ENCODE measurements around the gene SERTAD2. TPM values are rescaled to one million over a fixed set of nuclear protein-coding genes. Genes with fewer than 3 reads are reported as not detected.
A peak's percentile ranks its signal among the peaks of the same experiment; 100 is the strongest.

The SERTAD2 gene
- total RNA-seq, 1 experiment from 2014 or later, result 9.4 TPM

GRCh38 chr2:64626963-64627760 is 26.6 kb downstream of the SERTAD2 start:
- no peaks in the 10 kb centered on the region for H3K9me3 ChIP-seq
- no peak overlapping the region for H3K4me3 ChIP-seq
- DNase-seq, result no peak
- no peaks in the 10 kb centered on the region for H3K27me3 ChIP-seq
- peaks cover 21% of the 10 kb centered on the region for H3K36me3 ChIP-seq

GRCh38 chr2:64626146-64626809 is 27.4 kb downstream of the SERTAD2 start:
- Histone ChIP-seq H3K27me3 (no peaks in the 10 kb centered on the region), H3K36me3 (peaks cover 14% of the 10 kb centered on the region), H3K4me3 (no peak overlapping the region), H3K9me3 (no peaks in the 10 kb centered on the region)
- DNase-seq, result no peak

GRCh38 chr2:64625299-64626145 is 28.2 kb downstream of the SERTAD2 start:
- Histone ChIP-seq H3K27me3 (no peaks in the 10 kb centered on the region), H3K36me3 (peaks cover 6% of the 10 kb centered on the region), H3K4me3 (no peak overlapping the region), H3K9me3 (no peaks in the 10 kb centered on the region)
- no peak for DNase-seq

- no peaks in the 10 kb centered on the region for H3K27me3 ChIP-seq
These were observed 28.9 kb downstream of the SERTAD2 start for GRCh38 chr2:64624862-64625261.

GRCh38 chr2:64624108-64624610 is 29.6 kb downstream of the SERTAD2 start:
- no peak for DNase-seq
- Histone ChIP-seq H3K36me3 (no peaks in the 10 kb centered on the region), H3K4me3 (no peak overlapping the region), H3K9me3 (no peaks in the 10 kb centered on the region), H3K27me3 (no peaks in the 10 kb centered on the region)

More at GRCh38 chr2:64624862-64625261, 28.9 kb downstream of the SERTAD2 start:
- no peak for DNase-seq
- H3K4me3 ChIP-seq, result no peak overlapping the region
- no peaks in the 10 kb centered on the region for H3K36me3 ChIP-seq
- no peaks in the 10 kb centered on the region for H3K9me3 ChIP-seq

GRCh38 chr2:64623242-64623850 is 30.4 kb downstream of the SERTAD2 start:
- DNase-seq, result no peak
- no peaks in the 10 kb centered on the region for H3K9me3 ChIP-seq
- H3K27me3 ChIP-seq, result no peaks in the 10 kb centered on the region
- H3K36me3 ChIP-seq, result no peaks in the 10 kb centered on the region
- H3K4me3 ChIP-seq, result no peak overlapping the region

GRCh38 chr2:64622443-64623241 is 31.1 kb downstream of the SERTAD2 start:
- H3K36me3 ChIP-seq, result no peaks in the 10 kb centered on the region
- no peaks in the 10 kb centered on the region for H3K27me3 ChIP-seq
- no peaks in the 10 kb centered on the region for H3K9me3 ChIP-seq
- no peak for DNase-seq
- no peak overlapping the region for H3K4me3 ChIP-seq

- no peak for DNase-seq
- no peaks in the 10 kb centered on the region for H3K27me3 ChIP-seq
- no peaks in the 10 kb centered on the region for H3K9me3 ChIP-seq
- H3K36me3 ChIP-seq, result no peaks in the 10 kb centered on the region
- H3K4me3 ChIP-seq, result no peak overlapping the region
These were observed 33.1 kb downstream of the SERTAD2 start for GRCh38 chr2:64620661-64621060.

GRCh38 chr2:64617631-64618151 is 36.0 kb downstream of the SERTAD2 start:
- Histone ChIP-seq H3K4me3 (no peak overlapping the region), H3K36me3 (no peaks in the 10 kb centered on the region), H3K27me3 (no peaks in the 10 kb centered on the region), H3K9me3 (no peaks in the 10 kb centered on the region)
- DNase-seq, result no peak

GRCh38 chr2:64615844-64616536 is 37.7 kb downstream of the SERTAD2 start:
- H3K27me3 ChIP-seq, result no peaks in the 10 kb centered on the region
- no peak overlapping the region for H3K4me3 ChIP-seq
- H3K36me3 ChIP-seq, result no peaks in the 10 kb centered on the region
- H3K9me3 ChIP-seq, result no peaks in the 10 kb centered on the region
- no peak for DNase-seq

GRCh38 chr2:64615192-64615763 is 38.4 kb downstream of the SERTAD2 start:
- Histone ChIP-seq H3K9me3 (no peaks in the 10 kb centered on the region), H3K27me3 (no peaks in the 10 kb centered on the region), H3K4me3 (no peak overlapping the region), H3K36me3 (no peaks in the 10 kb centered on the region)
- no peak for DNase-seq

GRCh38 chr2:64613276-64613675 is 40.4 kb downstream of the SERTAD2 start:
- no peak for DNase-seq
- Histone ChIP-seq H3K4me3 (no peak overlapping the region), H3K27me3 (no peaks in the 10 kb centered on the region), H3K36me3 (no peaks in the 10 kb centered on the region), H3K9me3 (no peaks in the 10 kb centered on the region)

GRCh38 chr2:64612575-64613195 is 41.0 kb downstream of the SERTAD2 start:
- Histone ChIP-seq H3K9me3 (no peaks in the 10 kb centered on the region), H3K4me3 (no peak overlapping the region), H3K36me3 (no peaks in the 10 kb centered on the region), H3K27me3 (no peaks in the 10 kb centered on the region)
- no peak for DNase-seq

- H3K9me3 ChIP-seq, result no peaks in the 10 kb centered on the region
- no peaks in the 10 kb centered on the region for H3K27me3 ChIP-seq
- no peaks in the 10 kb centered on the region for H3K36me3 ChIP-seq
- no peak overlapping the region for H3K4me3 ChIP-seq
- peak; percentile 18 for DNase-seq
These were observed 43.3 kb downstream of the SERTAD2 start for GRCh38 chr2:64610316-64610855.
